Lung (tissue), 12 donors: ENCODE data around the gene CCDC24. TPM values are rescaled to one million over a fixed set of nuclear protein-coding genes. Genes with fewer than 3 reads are reported as not detected.
A peak's percentile ranks its signal among the peaks of the same experiment; 100 is the strongest.

Source experiments
- ATAC-seq: fragments of 200-7000 bp; cut with Tn5 transposase; one replicate; pipeline ENCODE4 v1.9.1; 2020; ENCODE audit warnings: moderate number of reproducible peaks; ENCODE audit not compliant: insufficient read depth, low FRiP score
- DNase-seq, 3 donors: peaks; one replicate each; pipeline ENCODE4 v3.0.0-alpha.2; 2013 to 2017
- H3K27ac ChIP-seq, 2 donors: one replicate each; pipeline ENCODE4 v1.5.1; 2013; ENCODE audit warnings: mild to moderate bottlenecking in 2 of 2, moderate library complexity in 2 of 2, control low read depth in 1 of 2, inconsistent platforms in 1 of 2, low read depth in 1 of 2, low read length in 1 of 2
- H3K27me3 ChIP-seq, 3 donors: one replicate each; pipeline ENCODE4 v1.5.1; 2013; ENCODE audit warnings: low read length in 2 of 3; ENCODE audit not compliant: control insufficient read depth in 3 of 3, insufficient read depth in 3 of 3
- H3K36me3 ChIP-seq, 4 donors: one replicate each; pipeline ENCODE4 v1.5.1; 2013; ENCODE audit warnings: low read length in 4 of 4, mild to moderate bottlenecking in 1 of 4, moderate library complexity in 1 of 4; ENCODE audit not compliant: control insufficient read depth in 4 of 4, insufficient read depth in 4 of 4
- H3K4me1 ChIP-seq, 5 donors: one replicate each; pipeline ENCODE4 v1.5.1; 2013; ENCODE audit warnings: low read length in 5 of 5, mild to moderate bottlenecking in 2 of 5, moderate library complexity in 1 of 5; ENCODE audit not compliant: control insufficient read depth in 5 of 5, insufficient read depth in 5 of 5
- H3K4me3 ChIP-seq: one replicate; pipeline ENCODE4 v1.5.1; 2013; ENCODE audit warnings: mild to moderate bottlenecking, control low read depth, moderate library complexity
- H3K9ac ChIP-seq, 2 donors: one replicate each; pipeline ENCODE4 v1.5.1; 2013; ENCODE audit warnings: low read length in 2 of 2, control low read depth in 1 of 2; ENCODE audit not compliant: insufficient read depth in 1 of 2
- H3K9me3 ChIP-seq, 4 donors: one replicate each; pipeline ENCODE4 v1.5.1; 2013; ENCODE audit warnings: low read length in 3 of 4, mild to moderate bottlenecking in 1 of 4, moderate library complexity in 1 of 4; ENCODE audit not compliant: control insufficient read depth in 4 of 4, insufficient read depth in 3 of 4
- CTCF ChIP-seq: IDR thresholded peaks from 2 replicates; pipeline ENCODE4 v1.5.1; 2012; ENCODE audit warnings: mild to moderate bottlenecking; ENCODE audit errors: control extremely low read depth, extremely low read depth
- WGBS, 2 donors: extraction: QIAGEN DNeasy Blood & Tissue Kit; methylation state at CpG; one replicate each; pipeline ENCODE4 v1.1.7; 2013; 5-methylcytosine and 5-hydroxymethylcytosine counted together
- polyA plus RNA-seq, 2 donors: library from polyadenylated mRNA; stranded (reverse); fragments of 200-250 nt; gene quantifications; one replicate each; pipeline ENCODE4 v1.2.1, GENCODE V29; 2013
- total RNA-seq, 2 donors: library from RNA; depleted of rRNA in 1 of 2; stranded (reverse); fragments of >200 nt in 1 of 2; gene quantifications; one replicate each; pipeline ENCODE4 v1.2.1, GENCODE V29; 2014 to 2021
- donor health status: control.
- donor health status: control.
- donor health status: Bipolar disorder and iron deficiency.
- donor health status: healthy.
- donor health status: DM: yes; HTN: yes; CAD: no.

The CCDC24 gene
- total and polyA plus RNA-seq, 4 donors = 9.9 to 20.1 (median 13.2) TPM

DNA sequence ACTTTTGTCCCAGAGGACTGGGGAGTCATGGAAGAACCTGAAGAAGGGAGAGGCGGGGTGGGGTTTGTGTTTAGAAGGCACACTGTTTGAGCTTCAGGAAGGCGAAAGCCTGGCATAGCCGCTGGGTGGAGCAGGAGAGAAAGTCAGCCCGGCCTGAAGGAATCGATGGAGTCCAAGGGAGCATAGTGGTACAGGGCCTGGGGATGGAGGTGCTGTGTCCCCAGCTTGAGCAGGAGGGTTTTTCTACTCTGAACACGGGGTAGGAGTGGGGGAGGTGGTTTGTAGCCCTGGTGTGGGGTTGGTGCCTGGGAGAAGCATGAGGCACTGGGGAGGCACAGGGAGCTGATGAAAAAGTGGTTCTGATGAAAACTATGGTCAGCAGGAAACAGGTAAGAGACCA, 4.7 kb upstream of the CCDC24 start:
- WGBS, 2 donors = 77 to 78% methylated on average over 6 of the region's 6 CpGs
- Histone ChIP-seq H3K27ac (no peak overlapping the region), H3K9me3 (no peaks in the 10 kb centered on the region)

GRCh38 chr1:43987159-43987902, 4.1 kb upstream of the CCDC24 start:
- Histone ChIP-seq H3K36me3 (peaks cover 2 to 6% (median 4%) of the 10 kb centered on the region in 4 donors), H3K27me3 (no peaks in the 10 kb centered on the region), H3K9ac (no peak overlapping the region), H3K9me3 (no peaks in the 10 kb centered on the region), H3K4me1 (peaks cover 0 to 9% (median 4%) of the 10 kb centered on the region in 5 donors), H3K4me3 (no peak overlapping the region), H3K27ac (no peak overlapping the region)
- DNase-seq (no peak), ATAC-seq (no peak)
- no peak for TF ChIP-seq CTCF
- 79 to 87% methylated on average over 6 of the region's 6 CpGs for WGBS, 2 donors

More for the DNA sequence above, 4.7 kb upstream of the CCDC24 start:
- H3K27me3 ChIP-seq = no peaks in the 10 kb centered on the region
- H3K36me3 ChIP-seq = peaks cover 2 to 6% (median 5%) of the 10 kb centered on the region in 4 donors
- H3K4me1 ChIP-seq = peaks cover 0 to 7% (median 4%) of the 10 kb centered on the region in 5 donors
- no peak for DNase-seq
- H3K4me3 ChIP-seq = no peak overlapping the region
- no peak for ATAC-seq
- H3K9ac ChIP-seq = no peak overlapping the region
- no peak for TF ChIP-seq CTCF

DNA sequence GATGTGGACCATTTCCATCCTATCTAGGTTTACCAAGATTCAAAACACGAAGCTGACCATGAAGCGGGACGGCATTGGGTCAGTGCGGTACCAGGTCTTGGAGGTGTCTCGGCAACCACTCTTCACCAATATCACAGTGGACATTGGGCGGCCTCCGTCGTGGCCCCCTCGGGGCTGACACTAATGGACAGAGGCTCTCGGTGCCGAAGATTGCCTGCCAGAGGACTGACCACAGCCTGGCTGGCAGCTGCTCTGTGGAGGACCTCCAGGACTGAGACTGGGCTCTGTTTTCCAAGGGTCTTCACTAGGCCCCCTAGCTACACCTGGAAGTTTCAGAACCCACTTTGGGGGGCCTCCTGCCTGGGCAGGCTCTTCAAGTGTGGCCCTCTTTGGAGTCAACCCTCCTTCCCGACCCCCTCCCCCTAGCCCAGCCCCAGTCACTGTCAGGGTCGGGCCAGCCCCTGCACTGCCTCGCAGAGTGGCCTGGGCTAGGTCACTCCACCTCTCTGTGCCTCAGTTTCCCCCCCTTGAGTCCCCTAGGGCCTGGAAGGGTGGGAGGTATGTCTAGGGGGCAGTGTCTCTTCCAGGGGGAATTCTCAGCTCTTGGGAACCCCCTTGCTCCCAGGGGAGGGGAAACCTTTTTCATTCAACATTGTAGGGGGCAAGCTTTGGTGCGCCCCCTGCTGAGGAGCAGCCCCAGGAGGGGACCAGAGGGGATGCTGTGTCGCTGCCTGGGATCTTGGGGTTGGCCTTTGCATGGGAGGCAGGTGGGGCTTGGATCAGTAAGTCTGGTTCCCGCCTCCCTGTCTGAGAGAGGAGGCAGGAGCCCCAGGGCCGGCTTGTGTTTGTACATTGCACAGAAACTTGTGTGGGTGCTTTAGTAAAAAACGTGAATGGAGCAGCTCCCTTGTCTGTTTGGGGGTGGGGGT, 864 bp upstream of the CCDC24 start:
- no peaks in the 10 kb centered on the region for H3K27me3 ChIP-seq
- no peak overlapping the region for H3K9ac ChIP-seq
- H3K9me3 ChIP-seq = no peaks in the 10 kb centered on the region
- 74 to 77% methylated on average over 19 of the region's 19 CpGs for WGBS, 2 donors
- DNase-seq = no peak
- peak overlapping the region; percentile 62 for H3K4me3 ChIP-seq
- H3K27ac ChIP-seq = peak overlapping the region in 1 of 2 donors; percentile 85
- ATAC-seq = no peak
- peaks cover 0 to 12% (median 4%) of the 10 kb centered on the region in 5 donors for H3K4me1 ChIP-seq
- no peak for TF ChIP-seq CTCF
- H3K36me3 ChIP-seq = peaks cover 0 to 4% (median 2%) of the 10 kb centered on the region in 4 donors
